ENCODE data around the gene GABRB1.
"Not testable (repeated sequence)": the region's sequence is repeated elsewhere in the genome, so short reads cannot be mapped to it uniquely, and the experiment has no call there.

The GABRB1 gene

GRCh38 chr4:47217291-47217690, 185.9 kb downstream of the GABRB1 start:
- DNase-seq, result no peak

- no peak for DNase-seq
Measured at GRCh38 chr4:47217884-47218283, 186.5 kb downstream of the GABRB1 start.

GRCh38 chr4:47218631-47219030, 187.3 kb downstream of the GABRB1 start:
- no peak for DNase-seq

GRCh38 chr4:47219586-47219985, 188.2 kb downstream of the GABRB1 start:
- no peak for DNase-seq

GRCh38 chr4:47221721-47222120, 190.4 kb downstream of the GABRB1 start:
- DNase-seq, result peak; percentile 65

- DNase-seq, result no peak
Measured at GRCh38 chr4:47222276-47222675, 190.9 kb downstream of the GABRB1 start.

- DNase-seq, result no peak
Measured at GRCh38 chr4:47224361-47224760, 193.0 kb downstream of the GABRB1 start.

GRCh38 chr4:47235721-47236120, 204.4 kb downstream of the GABRB1 start:
- DNase-seq, result no peak

- peak; percentile 17 for DNase-seq
Measured at GRCh38 chr4:47238667-47239066, 207.3 kb downstream of the GABRB1 start.

- no peak for DNase-seq
Measured at GRCh38 chr4:47239649-47240048, 208.3 kb downstream of the GABRB1 start.

GRCh38 chr4:47251348-47252135, 220.2 kb downstream of the GABRB1 start:
- DNase-seq, result no peak

GRCh38 chr4:47263721-47264120, 232.4 kb downstream of the GABRB1 start:
- no peak for DNase-seq

- no peak for DNase-seq
Measured at GRCh38 chr4:47270201-47270888, 239.0 kb downstream of the GABRB1 start.

GRCh38 chr4:47271291-47271690, 239.9 kb downstream of the GABRB1 start:
- DNase-seq, result no peak

GRCh38 chr4:47274901-47275300, 243.5 kb downstream of the GABRB1 start:
- DNase-seq, result no peak

GRCh38 chr4:47275595-47275994, 244.2 kb downstream of the GABRB1 start:
- DNase-seq, result no peak

GRCh38 chr4:47278631-47279030, 247.3 kb downstream of the GABRB1 start:
- no peak for DNase-seq

GRCh38 chr4:47287735-47288134, 256.4 kb downstream of the GABRB1 start:
- DNase-seq, result peak; percentile 34

- DNase-seq, result no peak
Measured at GRCh38 chr4:47289805-47290204, 258.4 kb downstream of the GABRB1 start.

GRCh38 chr4:47290873-47291272, 259.5 kb downstream of the GABRB1 start:
- not testable (repeated sequence) for DNase-seq

GRCh38 chr4:47309165-47309564, 277.8 kb downstream of the GABRB1 start:
- DNase-seq, result no peak

GRCh38 chr4:47312170-47312569, 280.8 kb downstream of the GABRB1 start:
- DNase-seq, result peak; percentile 2

GRCh38 chr4:47313384-47313783, 282.0 kb downstream of the GABRB1 start:
- DNase-seq, result no peak

GRCh38 chr4:47315346-47315745, 284.0 kb downstream of the GABRB1 start:
- DNase-seq, result no peak

All from kidney glomerular epithelial cell (primary cell).